Erythroblast (primary cell): ENCODE measurements around the gene ANTXR2.

Experiments
- GATA1 ChIP-seq: IDR thresholded peaks from 2 replicates; pipeline ENCODE4 v1.6.1; 2011; ENCODE audit warnings: low read depth, mild to moderate bottlenecking, control low read depth, low read length, moderate library complexity
- POLR2A ChIP-seq: IDR thresholded peaks from 2 replicates; pipeline ENCODE4 v1.6.1; 2011; ENCODE audit warnings: mild to moderate bottlenecking, low read length

DNA sequence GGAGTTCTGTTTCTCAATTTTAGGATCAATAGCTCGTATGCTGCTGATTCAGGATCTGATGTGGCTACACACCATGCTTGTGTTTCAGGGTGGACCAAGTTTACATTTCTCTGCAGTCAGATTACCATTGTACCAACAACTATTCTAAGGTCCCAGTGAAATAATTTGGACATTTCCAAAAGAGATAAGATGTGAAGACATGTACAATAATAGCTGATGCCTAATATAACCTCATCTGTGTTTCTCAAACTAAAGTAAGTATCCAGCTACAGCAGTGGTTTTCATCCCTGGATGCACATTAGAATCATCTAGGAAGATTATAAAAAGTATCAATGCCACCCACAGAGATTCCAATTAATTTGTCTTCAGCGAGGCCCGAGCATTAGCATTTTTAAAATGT, 209.7 kb downstream of the ANTXR2 start:
- TF ChIP-seq POLR2A (no peak), GATA1 (no peak)
